Measurements from ENCODE around the gene CFHR4. TPM values are rescaled to one million over a fixed set of nuclear protein-coding genes. Genes with fewer than 3 reads are reported as not detected.

Gene CFHR4
- total and polyA plus RNA-seq, 2 of the 4 experiments (the other 2 are of a cell fraction) = not detected

DNA sequence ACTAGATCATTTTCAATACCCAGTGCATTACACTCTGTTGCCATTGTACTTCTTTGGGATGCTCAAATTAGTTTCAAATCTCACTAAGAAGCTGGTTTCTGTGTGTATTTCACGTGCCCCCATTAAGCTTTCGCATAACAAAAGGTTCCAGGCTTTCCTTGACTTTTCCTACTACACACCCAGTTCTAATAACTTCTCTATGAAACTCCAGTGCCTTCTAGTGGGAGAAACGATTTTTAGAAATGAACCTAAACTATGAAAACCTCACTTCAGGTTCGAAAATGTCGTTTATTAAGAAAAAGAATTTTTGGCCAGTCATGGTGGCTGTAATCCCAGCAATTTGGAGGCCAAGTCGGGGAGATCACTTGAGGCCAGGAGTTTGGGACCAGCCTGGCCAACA is 2.8 kb downstream of the CFHR4 start:
- no peak overlapping the region for H2AK5ac ChIP-seq (ENCODE audit: low read depth, low read length)

More for the DNA sequence above, 2.8 kb downstream of the CFHR4 start:
- no peaks in the 10 kb centered on the region for H3K79me1 ChIP-seq (ENCODE audit: low read depth in 1 of 2, low read length in 2 of 2)
- no peak overlapping the region for H4K5ac ChIP-seq (ENCODE audit: low read depth, low read length)
- H3K4me2 ChIP-seq (ENCODE audit: low read depth, low read length) = no peak overlapping the region
- ChIA-PET CTCF (no interaction called here), POLR2A (ENCODE audit: unreplicated experiment) (no interaction called here)
- WGBS, 2 experiments (ENCODE audit: extremely low coverage in 2 of 2, insufficient read length in 1 of 2) = no CpG with 5 or more reads among the region's 6 CpGs
- H4K91ac ChIP-seq (ENCODE audit: insufficient read depth, low read depth, low read length) = no peak overlapping the region
- no peak overlapping the region for H3K56ac ChIP-seq (ENCODE audit: extremely low read depth, insufficient read depth, low read length)
- H3K9me3 ChIP-seq (ENCODE audit: control insufficient read depth, insufficient read depth, low read length) = no peaks in the 10 kb centered on the region
- no TSS peak for BruUV-seq (replicated peaks)
- TF ChIP-seq NFE2L2 (IDR thresholded peaks at IDR 0.05; ENCODE audit: low read depth, low read length) = no peak
- no peak for TF ChIP-seq RFX5 (IDR thresholded peaks at IDR 0.05; ENCODE audit: low read depth, low read length)
- no peak for TF ChIP-seq FOS (IDR thresholded peaks at IDR 0.05; ENCODE audit: low read depth, low read length)
- TF ChIP-seq RCOR1 (IDR thresholded peaks at IDR 0.05; ENCODE audit: insufficient replicate concordance, low read length) = no peak
- TF ChIP-seq MAFK (IDR thresholded peaks at IDR 0.05; ENCODE audit: low read depth, low read length) = no peak
- TF ChIP-seq, protein P1, sequence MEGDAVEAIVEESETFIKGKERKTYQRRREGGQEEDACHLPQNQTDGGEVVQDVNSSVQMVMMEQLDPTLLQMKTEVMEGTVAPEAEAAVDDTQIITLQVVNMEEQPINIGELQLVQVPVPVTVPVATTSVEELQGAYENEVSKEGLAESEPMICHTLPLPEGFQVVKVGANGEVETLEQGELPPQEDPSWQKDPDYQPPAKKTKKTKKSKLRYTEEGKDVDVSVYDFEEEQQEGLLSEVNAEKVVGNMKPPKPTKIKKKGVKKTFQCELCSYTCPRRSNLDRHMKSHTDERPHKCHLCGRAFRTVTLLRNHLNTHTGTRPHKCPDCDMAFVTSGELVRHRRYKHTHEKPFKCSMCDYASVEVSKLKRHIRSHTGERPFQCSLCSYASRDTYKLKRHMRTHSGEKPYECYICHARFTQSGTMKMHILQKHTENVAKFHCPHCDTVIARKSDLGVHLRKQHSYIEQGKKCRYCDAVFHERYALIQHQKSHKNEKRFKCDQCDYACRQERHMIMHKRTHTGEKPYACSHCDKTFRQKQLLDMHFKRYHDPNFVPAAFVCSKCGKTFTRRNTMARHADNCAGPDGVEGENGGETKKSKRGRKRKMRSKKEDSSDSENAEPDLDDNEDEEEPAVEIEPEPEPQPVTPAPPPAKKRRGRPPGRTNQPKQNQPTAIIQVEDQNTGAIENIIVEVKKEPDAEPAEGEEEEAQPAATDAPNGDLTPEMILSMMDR (conservative IDR thresholded peaks at IDR 0.05; ENCODE audit: low read depth, low read length) = no peak
- TF ChIP-seq, protein P2, sequence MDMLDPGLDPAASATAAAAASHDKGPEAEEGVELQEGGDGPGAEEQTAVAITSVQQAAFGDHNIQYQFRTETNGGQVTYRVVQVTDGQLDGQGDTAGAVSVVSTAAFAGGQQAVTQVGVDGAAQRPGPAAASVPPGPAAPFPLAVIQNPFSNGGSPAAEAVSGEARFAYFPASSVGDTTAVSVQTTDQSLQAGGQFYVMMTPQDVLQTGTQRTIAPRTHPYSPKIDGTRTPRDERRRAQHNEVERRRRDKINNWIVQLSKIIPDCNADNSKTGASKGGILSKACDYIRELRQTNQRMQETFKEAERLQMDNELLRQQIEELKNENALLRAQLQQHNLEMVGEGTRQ (IDR thresholded peaks at IDR 0.05; ENCODE audit: low read depth, low read length) = no peak
- no peak overlapping the region for H3K4me3 ChIP-seq (ENCODE audit: insufficient read depth, low read depth, low read length)
- H2AFZ ChIP-seq (replicated peaks; ENCODE audit: low read length, poor library complexity) = no peak overlapping the region
- intact Hi-C loops (cut with micrococcal nuclease) = no loop called here
- no peaks in the 10 kb centered on the region for H4K20me1 ChIP-seq (ENCODE audit: insufficient read depth, low read length)
- no peak overlapping the region for H3K9ac ChIP-seq (ENCODE audit: low read depth, low read length)
- no peak overlapping the region for H2BK5ac ChIP-seq (ENCODE audit: low read depth, low read length, poor library complexity, severe bottlenecking)
- in situ Hi-C loops (cut with MboI; ENCODE audit: low sequenced_read_pairs) = no loop called here
- H3K9me1 ChIP-seq (ENCODE audit: insufficient read depth, low read length) = no peaks in the 10 kb centered on the region
- H3K27me3 ChIP-seq (ENCODE audit: control insufficient read depth, insufficient read depth, low read length) = no peaks in the 10 kb centered on the region
- no peaks in the 10 kb centered on the region for H3K4me1 ChIP-seq (ENCODE audit: control insufficient read depth, insufficient read depth, low read length)
- H2BK120ac ChIP-seq (ENCODE audit: low read depth, low read length) = no peak overlapping the region
- no peak overlapping the region for H3K23ac ChIP-seq (ENCODE audit: low read depth, low read length)
- dilution Hi-C loops (cut with HindIII; ENCODE audit: low sequenced_read_pairs, unreplicated experiment) = no loop called here
- no peak overlapping the region for H3K4ac ChIP-seq (ENCODE audit: low read depth, low read length)
- no peak for ATAC-seq (ENCODE audit: low read depth)
- no peak overlapping the region for H2AK9ac ChIP-seq (replicated peaks; ENCODE audit: low read depth, low read length, poor library complexity)
- H2BK20ac ChIP-seq (ENCODE audit: low read depth, low read length) = no peak overlapping the region
- no peaks in the 10 kb centered on the region for H3K36me3 ChIP-seq (ENCODE audit: control insufficient read depth, insufficient read depth, low read length)
- H2BK15ac ChIP-seq (ENCODE audit: low read depth, low read length) = no peak overlapping the region
- no peak overlapping the region for H4K8ac ChIP-seq (ENCODE audit: low read depth in 2 of 2, low read length in 2 of 2)
- no peak overlapping the region for H3K18ac ChIP-seq (ENCODE audit: low read depth, low read length)
- H3K14ac ChIP-seq (replicated peaks; ENCODE audit: low read depth, low read length) = no peak overlapping the region
- no peak overlapping the region for H3K27ac ChIP-seq (ENCODE audit: insufficient read depth, low read length)
- no peak for DNase-seq
